GM10248 (cell line): ENCODE results near the gene KCTD8.
"Not testable (repeated sequence)": the region's sequence is repeated elsewhere in the genome, so short reads cannot be mapped to it uniquely, and the experiment has no call there.

Experiments used
- CTCF ChIA-PET: fragments of 300-600 bp; sonication (Branson Sonifier 250); formaldehyde crosslinking; extraction: SDS; loops from one replicate; lab custom pipeline; 2021; ENCODE audit warnings: antibody characterized with exemption; lab: Yijun Ruan, JAX
- POLR2A ChIA-PET: fragments of 350-650 bp; sonication (Branson Sonifier 250); formaldehyde crosslinking; extraction: SDS; loops from one replicate; lab custom pipeline; 2020; ENCODE audit warnings: antibody characterized with exemption; lab: Yijun Ruan, JAX
- DNase-seq: peaks from one replicate; pipeline ENCODE4 v3.0.0; 2012; ENCODE audit errors: extremely low spot score
- TF ChIP-seq, protein P1 (sequence below): IDR thresholded peaks from 2 replicates; pipeline ENCODE4 v1.5.1; 2012; ENCODE audit warnings: mild to moderate bottlenecking, low read depth; ENCODE audit errors: extremely low read depth, missing control alignments, control extremely low read depth

Gene KCTD8

DNA sequence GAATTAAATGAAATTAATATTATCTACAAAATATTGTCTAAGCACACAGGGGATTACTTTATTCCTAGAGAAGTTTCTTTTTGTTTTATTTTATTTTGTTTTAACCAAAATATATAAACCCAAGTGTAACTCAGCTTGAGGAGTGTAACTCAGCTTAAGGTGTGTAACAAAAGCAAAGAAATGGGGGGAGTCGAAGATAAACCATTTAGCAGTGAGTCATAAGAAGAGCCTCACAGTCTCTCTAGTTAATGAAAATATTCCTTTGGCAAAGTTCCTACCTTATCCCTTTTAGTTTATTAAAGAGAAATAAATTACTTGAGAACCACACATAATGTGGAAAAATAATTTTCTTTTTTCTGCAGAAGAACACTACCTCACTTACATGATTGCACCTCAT is 261.8 kb downstream of the KCTD8 start:
- TF ChIP-seq, protein P1, sequence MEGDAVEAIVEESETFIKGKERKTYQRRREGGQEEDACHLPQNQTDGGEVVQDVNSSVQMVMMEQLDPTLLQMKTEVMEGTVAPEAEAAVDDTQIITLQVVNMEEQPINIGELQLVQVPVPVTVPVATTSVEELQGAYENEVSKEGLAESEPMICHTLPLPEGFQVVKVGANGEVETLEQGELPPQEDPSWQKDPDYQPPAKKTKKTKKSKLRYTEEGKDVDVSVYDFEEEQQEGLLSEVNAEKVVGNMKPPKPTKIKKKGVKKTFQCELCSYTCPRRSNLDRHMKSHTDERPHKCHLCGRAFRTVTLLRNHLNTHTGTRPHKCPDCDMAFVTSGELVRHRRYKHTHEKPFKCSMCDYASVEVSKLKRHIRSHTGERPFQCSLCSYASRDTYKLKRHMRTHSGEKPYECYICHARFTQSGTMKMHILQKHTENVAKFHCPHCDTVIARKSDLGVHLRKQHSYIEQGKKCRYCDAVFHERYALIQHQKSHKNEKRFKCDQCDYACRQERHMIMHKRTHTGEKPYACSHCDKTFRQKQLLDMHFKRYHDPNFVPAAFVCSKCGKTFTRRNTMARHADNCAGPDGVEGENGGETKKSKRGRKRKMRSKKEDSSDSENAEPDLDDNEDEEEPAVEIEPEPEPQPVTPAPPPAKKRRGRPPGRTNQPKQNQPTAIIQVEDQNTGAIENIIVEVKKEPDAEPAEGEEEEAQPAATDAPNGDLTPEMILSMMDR, result no peak
- ChIA-PET CTCF (interaction anchor here (1.2 kb wide), 1 partner anchor 10 kb away, joined by 3 read pairs; no protein-coding TSS in a partner anchor), POLR2A (no interaction called here)
- no peak for DNase-seq

GRCh38 chr4:44186096-44186849 is 262.3 kb downstream of the KCTD8 start:
- CTCF ChIA-PET, result no interaction called here
- POLR2A ChIA-PET, result no interaction called here
- DNase-seq, result no peak
- TF ChIP-seq, protein P1, result no peak

- DNase-seq, POLR2A ChIA-PET, CTCF ChIA-PET: not testable (repeated sequence)
Observed at GRCh38 chr4:44181491-44182349, 266.9 kb downstream of the KCTD8 start.

DNA sequence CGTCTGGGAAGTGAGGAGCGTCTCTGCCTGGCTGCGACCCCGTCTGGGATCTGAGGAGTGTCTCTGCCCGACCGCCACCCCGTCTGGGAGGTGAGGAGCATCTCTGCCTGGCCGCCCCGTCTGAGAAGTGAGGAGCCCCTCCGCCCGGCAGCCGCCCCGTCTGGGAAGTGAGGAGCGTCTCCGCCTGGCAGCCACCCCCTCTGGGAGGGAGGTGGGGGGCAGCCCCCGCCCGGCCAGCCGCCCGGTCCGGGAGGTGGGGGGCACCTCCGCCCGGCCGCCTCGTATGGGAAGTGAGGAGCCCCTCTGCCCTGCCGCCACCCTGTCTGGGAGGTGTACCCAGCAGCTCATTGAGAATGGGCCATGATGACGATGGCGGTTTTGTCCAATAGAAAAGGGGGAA is 280.8 kb downstream of the KCTD8 start:
- CTCF ChIA-PET, DNase-seq, POLR2A ChIA-PET: not testable (repeated sequence)

DNA sequence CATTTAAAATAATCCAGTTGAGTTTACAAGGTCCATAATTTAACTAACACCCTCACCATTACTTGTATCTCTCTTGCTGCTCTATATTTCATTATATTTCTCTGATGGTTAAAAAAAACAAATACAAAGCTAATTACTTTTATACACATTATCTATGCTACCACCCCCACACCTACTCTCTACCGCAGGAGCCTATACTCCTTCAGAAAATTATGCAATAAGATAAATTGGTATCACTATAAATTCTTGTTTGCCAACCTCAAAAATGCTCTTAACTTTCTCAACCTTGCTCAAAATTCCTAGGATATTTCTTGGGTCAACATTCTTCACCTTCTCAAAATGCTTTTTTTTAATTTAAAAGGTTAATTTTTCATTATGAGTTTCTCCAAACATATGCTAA is 282.7 kb downstream of the KCTD8 start:
- DNase-seq, result no peak
- CTCF ChIA-PET, result interaction anchor here (1.6 kb wide), 1 partner anchor 9 kb away, joined by 4 read pairs; no protein-coding TSS in a partner anchor
- TF ChIP-seq, protein P1, result no peak
- POLR2A ChIA-PET, result no interaction called here

DNA sequence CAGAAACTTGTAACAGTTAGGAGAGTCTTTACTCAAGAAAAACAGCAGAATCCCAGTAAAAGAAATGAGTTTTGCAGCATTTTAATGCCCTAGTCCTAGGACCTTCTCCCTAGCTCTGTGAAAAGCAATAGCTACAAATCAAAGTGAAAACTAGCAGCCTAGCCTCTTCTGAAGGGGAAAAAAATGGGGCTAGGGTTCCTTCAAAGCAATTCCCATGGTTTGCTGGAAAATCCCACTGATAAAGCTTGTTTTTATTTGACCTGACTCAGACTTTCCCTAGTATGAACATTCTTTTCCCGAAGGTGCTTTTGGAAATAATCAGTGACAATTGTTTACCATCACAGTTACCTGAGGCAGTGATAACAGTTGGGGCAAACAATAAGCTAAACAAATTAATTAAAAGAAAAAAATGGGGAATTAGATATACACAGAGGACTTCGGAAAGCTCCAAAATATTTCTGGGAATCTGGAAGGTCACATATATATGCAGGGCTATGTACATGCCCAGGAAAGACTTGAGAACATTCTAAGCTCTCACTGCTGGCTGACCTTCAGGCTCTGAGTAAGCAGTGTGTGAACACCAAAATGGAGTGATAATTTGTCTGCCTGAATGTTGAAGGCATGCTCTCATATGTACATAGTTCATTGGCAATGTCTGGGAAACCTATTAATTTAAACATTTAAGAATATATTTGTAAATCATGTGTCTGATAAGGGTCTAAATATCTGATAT is 285.9 kb downstream of the KCTD8 start:
- ChIA-PET POLR2A (no interaction called here), CTCF (no interaction called here)
- DNase-seq, result no peak
- TF ChIP-seq, protein P1, result no peak

- POLR2A ChIA-PET, result no interaction called here
- DNase-seq, result no peak
- TF ChIP-seq, protein P1, result no peak
- CTCF ChIA-PET, result interaction anchor here (1.6 kb wide), 1 partner anchor 11 kb away, joined by 5 read pairs; no protein-coding TSS in a partner anchor
Observed at GRCh38 chr4:44161756-44162155, 286.9 kb downstream of the KCTD8 start.
